HG02642 (cell line): ENCODE results near the gene PSORS1C2.

Experiments used
- ATAC-seq: cut with Tn5 transposase; IDR thresholded peaks from one replicate; pipeline ENCODE4 v1.9.1; 2021; ENCODE audit warnings: mild to moderate bottlenecking; ENCODE audit not compliant: unreplicated experiment, poor library complexity

PSORS1C2 gene

DNA sequence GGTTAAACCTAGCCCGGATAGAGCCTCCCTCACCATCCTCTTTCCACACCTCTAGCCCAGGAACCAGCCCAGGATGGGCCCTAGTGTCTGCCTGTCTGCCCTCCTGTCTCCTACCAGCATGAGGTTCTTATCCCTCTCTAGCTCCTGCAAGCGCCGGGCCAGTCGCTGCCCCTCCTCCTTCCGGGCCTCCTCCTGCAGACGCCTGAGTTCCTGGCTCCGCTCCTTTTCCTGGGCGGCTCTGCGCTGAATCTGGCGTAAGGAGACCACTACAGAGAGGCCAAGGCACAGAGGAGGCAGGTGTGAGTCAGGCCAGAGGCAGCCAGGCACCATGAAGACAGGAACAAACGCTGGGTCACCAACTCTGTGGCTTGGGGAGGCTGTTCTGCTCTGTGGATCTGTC, 4.3 kb upstream of the PSORS1C2 start:
- ATAC-seq, result no peak

GRCh38 chr6:31142361-31142761, 3.5 kb upstream of the PSORS1C2 start:
- no peak for ATAC-seq

GRCh38 chr6:31140643-31141042, 1.8 kb upstream of the PSORS1C2 start:
- no peak for ATAC-seq

DNA sequence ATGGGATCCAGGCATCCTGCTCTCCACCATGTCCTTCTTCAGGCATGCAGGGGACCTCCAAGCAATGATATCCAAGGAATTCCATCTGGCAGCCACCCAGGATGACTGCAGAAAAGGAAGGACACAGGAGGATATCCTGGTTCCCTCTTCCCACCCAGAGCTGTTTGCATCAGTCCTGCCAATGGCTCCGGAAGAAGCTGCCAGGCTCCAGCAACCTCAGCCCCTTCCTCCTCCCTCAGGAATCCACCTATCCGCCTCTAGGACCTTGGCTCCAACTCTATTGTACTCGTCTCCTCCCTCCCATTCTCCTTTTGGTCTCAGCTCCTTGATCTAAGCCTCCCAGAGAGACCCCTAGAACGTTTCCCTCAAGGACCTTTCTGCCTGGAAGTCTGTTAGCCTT, 733 bp upstream of the PSORS1C2 start:
- no peak for ATAC-seq

DNA sequence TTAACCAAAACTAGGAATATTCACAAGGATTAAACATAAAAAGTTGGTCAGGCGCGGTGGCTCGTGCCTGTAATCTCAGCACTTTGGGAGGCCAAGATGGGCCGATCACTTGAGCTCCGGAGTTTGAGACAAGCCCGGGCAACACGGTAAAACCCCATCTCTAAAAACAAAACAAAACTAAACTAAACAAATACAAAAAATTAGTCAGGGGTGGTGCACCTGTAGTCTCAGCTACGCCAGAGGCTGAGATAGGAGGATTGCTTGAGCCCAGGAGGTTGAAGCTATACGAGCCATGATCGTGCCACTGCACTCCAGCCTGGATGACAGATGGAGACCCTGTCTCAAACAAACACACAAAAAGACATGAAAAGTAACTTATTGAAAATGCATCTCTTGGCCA, 3.2 kb downstream of the PSORS1C2 start:
- ATAC-seq, result no peak

DNA sequence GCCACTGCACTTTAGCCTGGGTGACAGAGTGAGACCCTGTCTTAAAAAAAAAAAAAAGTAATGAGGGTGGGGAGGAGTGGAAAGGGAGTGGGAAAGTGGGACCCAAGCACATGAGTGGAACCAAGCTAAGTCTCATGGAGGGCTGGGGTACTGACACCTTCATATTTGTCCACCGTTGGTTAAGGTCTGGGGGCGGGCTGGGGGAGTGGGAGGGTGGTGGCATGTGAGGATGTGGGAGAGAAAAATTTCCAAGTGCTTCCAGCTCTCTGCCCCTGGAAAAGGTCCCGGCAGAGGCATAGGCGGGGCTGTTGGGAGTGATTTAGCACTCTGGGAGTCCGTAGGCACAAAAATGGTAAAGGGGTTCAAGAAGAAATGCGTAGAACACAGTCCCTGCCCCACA, 6.1 kb downstream of the PSORS1C2 start:
- ATAC-seq, result no peak

GRCh38 chr6:31131595-31131994, 7.3 kb downstream of the PSORS1C2 start:
- ATAC-seq, result no peak

DNA sequence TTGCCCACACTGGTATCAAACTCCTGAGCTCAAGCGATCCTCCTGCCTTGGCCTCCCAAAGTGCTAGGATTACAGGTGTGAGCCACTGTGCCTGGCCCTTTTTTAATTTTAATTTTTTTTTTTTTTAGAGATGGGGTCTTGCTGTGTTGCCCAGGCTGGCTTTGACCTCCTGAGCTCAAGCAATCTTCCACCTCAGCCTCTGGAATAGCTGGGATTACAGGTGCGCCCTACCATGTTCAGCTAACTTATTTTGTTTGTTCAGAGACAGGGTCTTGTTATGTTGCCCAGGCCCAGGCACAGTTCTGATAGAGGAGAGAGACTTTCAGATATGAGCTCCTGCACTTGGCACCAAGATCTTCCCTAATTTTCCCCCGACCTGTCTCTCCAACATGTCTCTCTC, 8.1 kb downstream of the PSORS1C2 start:
- no peak for ATAC-seq

DNA sequence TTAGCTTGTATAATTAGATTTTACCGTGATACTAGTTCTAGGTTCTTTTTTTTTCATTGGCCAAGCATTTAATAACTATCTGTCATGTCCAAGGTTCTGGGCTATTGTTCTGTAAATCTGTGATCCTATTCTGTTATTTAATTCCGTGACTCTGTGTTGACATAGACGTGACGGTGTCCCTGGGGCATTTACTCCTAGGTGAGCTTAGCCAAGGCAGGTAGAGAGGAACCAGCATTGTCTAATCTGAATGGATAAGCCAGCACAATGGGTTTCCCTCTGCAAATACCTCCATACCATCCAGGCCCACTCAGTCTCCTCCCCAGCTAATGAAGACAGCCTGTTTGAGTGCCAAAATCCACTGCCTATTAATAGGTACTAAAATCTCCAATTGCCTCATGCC, 9.7 kb downstream of the PSORS1C2 start:
- no peak for ATAC-seq

DNA sequence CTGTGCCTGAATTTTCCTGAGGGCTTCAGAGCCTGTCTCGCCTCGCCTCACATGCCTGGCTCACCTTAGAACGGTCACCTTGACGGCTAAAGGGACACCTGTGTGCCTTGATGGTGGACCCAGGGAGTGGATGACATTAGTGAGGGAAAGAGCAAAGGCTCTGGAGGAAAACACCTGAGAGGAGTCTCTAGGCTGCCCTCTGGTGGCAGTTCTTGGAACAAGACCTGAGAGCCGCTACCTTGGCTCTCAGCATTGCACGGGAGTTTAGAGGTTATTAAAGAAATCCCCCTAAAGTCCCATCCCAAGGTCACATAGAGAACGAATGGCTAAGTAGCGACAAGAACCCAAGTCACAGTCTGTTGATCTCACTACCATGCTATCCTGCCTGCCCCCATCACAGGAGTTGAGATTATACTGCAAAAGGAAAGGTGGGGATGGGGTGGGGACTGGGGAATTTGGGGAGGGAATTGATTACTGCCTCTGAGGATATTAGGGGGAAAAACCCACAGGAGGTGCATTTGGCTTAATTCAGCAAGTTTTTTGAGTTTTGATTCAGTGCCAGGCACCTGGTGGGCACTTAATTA, 10.7 kb downstream of the PSORS1C2 start:
- ATAC-seq, result no peak

DNA sequence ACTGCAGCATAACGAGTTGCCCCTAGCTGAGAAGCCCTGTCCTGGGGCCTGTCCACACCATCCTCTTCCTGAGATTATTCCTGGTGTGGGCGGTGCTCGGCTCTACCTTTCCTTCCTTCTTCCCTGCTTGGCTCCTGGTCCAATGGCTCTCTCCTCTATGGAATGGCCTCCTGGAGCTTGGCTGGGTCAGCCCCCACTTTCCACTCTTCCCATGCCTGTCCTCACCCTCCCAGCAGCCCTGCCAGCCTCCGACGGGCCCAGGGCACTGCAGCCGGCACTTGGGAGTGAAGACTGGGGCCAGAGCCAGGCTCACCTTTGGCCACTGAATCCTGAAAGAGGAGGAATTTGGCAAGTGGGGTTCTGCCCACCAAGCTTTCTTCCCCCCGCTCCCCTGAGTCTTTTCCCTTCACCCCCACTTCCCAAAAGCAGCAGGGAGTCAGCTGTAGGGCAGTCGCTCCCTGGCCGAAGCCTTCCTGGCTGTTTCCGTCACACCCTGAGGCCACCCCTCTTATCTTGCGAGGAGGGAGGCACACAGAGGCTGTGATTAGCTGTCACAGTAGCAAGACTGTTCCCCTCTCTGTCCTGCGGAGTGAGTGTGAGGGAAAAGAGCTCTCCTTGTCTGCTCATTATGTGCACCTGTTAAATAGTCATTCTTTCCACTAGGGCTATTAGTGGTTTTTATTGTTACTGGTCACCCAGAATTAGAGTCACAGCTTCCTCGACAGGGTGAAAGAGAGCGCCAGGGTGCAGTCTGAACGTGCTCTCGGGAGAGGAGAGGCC, 12.3 kb downstream of the PSORS1C2 start:
- no peak for ATAC-seq

DNA sequence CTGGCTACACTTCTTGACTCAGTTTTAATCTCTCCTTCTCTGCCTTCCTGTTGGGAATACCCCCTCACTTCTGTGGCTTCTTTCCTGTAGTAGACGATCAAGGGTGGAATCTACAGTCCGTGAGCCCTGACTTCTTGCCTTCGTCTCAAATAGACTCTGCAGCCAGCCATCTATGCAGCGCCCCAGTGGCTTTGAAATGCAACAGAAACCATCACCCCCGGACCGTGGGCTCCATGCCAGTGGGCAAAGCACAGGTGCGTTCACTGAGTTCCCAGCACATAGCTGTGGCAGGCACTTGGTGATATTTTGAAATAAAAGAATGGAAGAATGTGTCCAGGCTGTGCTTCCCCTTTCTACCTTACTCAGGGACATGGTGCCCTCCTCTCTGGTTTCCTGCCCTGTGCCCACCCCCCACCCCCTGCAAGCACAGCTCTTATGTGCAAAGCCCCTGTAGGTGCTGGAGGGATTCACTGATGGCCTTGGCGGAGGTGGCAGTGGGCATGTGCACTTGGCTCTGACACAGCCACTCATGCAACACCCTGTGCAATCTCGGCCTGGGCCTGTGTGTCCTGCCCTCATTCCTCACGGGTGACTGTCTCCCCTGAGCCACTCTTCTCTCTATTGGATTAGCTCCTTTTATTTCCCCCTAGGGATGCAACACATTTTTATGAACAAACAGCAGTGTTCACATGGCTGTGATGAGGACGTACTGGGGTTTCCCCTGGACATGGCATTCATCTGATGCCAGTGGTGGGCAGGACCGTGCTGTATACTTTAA, 13.1 kb downstream of the PSORS1C2 start:
- no peak for ATAC-seq

GRCh38 chr6:31125162-31125561, 13.7 kb downstream of the PSORS1C2 start:
- ATAC-seq, result no peak

DNA sequence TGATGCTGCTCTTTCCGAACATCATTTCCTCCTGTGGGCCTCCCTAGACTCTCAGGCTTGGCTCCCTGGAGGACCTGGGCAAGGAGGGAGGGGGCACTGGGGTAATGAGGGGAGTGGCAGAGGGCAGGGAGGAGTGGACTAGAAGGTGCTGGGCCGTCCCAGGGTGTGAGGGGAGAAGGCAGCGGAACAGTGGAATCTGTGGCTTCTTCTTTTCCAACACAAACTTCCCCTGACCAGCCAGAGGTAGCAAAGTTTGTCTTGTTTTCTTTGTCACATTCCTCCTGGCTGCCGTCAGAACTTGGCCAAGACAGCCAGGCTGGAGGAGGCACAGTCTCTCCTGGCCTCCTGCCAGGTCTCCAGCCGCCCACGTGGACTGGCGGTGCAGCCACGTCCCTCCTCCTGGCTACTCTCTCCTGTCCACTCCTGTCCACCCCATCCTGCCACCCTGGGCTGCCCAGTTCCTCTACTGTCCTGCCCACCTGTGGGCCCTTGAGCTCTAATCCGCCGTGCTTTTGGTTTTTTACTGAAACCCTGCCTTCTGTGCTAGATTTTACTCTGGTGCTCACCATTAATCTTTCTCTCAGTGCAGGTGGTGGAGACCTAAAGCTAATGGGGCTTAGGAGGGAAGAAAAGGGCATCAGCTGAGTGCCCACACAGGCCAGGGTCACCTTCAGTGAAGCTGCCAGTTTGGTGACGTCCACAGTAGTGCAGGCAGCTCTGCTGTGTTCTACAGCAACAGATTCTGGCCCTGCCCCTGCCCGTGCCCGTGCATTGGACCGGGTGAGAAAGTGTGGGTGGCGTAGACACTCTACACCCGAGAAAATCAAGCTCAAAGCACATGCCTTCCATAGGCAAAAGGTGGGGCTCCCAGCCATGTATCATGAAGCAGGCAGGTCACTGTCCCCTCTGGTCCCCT, 15.8 kb downstream of the PSORS1C2 start:
- no peak for ATAC-seq

- no peak for ATAC-seq
Observed at GRCh38 chr6:31121131-31121790, 17.6 kb downstream of the PSORS1C2 start.

GRCh38 chr6:31120151-31120915, 18.5 kb downstream of the PSORS1C2 start, which contains the start of gene CDSN:
Gene CDSN, minus strand, starts transcription at chr6:31120446. Its CDS starts 27 bp downstream, at chr6:31120419.
- no peak for ATAC-seq

GRCh38 chr6:31118178-31118577, 20.7 kb downstream of the PSORS1C2 start:
- ATAC-seq, result no peak

DNA sequence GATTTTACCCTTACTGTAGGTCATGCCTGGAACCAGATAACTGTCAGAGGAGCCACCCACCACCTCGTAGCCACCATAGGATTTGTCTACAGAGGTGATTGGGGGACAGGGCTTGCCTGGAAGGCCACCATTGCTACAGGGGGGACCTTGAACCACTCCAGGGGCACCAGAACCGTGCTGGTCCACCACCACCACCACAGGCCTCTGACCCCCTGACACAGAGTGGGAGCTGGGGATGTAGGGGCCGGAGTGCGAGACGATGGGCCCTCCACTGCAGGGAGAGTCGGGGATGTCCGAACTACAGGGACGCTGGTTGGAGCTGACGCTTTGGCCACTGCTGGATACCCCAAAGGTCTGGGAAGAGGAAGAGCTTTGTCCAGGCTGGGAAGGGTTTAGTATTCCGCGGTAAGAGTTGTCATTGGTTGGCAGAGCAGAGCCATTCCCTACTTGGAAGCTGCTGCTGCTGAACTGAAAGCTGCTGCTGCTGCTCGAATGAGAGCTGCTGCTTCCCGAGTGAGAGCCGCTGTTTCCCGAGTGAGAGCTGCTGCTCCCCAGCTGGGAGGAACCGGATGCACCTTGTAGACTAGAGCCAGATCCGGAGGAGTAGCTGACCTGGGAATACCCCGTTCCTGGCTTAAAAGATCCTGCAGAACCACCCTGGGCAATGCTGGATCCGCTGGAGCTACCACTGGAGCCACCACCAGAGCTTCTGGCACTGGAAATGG, 22.0 kb downstream of the PSORS1C2 start:
- ATAC-seq, result no peak
